ACC112 (cell line): ENCODE measurements around the gene PHEX.
"Not testable (repeated sequence)": the region's sequence is repeated elsewhere in the genome, so short reads cannot be mapped to it uniquely, and the experiment has no call there.

Experiments used
- H2AFZ ChIP-seq: fragments of 200-600 bp; sonication (generic); one replicate; pipeline ENCODE4 v1.6.0; 2017; ENCODE audit warnings: antibody characterized with exemption, low read length; ENCODE audit not compliant: unreplicated experiment
- H3K27ac ChIP-seq: fragments of 200-600 bp; sonication (generic); 2 replicates; pipeline ENCODE4 v1.5.1; 2014; ENCODE audit warnings: low read depth, mild to moderate bottlenecking, antibody characterized with exemption, low read length, moderate library complexity
- H3K27me3 ChIP-seq: fragments of 200-600 bp; sonication (generic); 2 replicates; pipeline ENCODE4 v1.6.1; 2014; ENCODE audit warnings: mild to moderate bottlenecking, antibody characterized with exemption, low read length, moderate library complexity, mixed read lengths; ENCODE audit not compliant: insufficient read depth
- H3K36me3 ChIP-seq: fragments of 200-600 bp; sonication (generic); 2 replicates; pipeline ENCODE4 v1.6.1; 2016; ENCODE audit warnings: mild to moderate bottlenecking, antibody characterized with exemption, low read length, moderate library complexity, mixed read lengths; ENCODE audit not compliant: insufficient read depth
- H3K4me1 ChIP-seq: fragments of 200-600 bp; sonication (generic); one replicate; pipeline ENCODE4 v1.6.1; 2016; ENCODE audit warnings: low read length, mixed read lengths; ENCODE audit not compliant: insufficient read depth, unreplicated experiment, control insufficient read depth
- H3K4me3 ChIP-seq: fragments of 200-600 bp; sonication (generic); 2 replicates; pipeline ENCODE4 v1.5.1; 2014; ENCODE audit warnings: mild to moderate bottlenecking, low read depth, low read length
- H3K79me2 ChIP-seq: fragments of 200-600 bp; sonication (generic); one replicate; pipeline ENCODE4 v1.6.0; 2016; ENCODE audit warnings: low read length; ENCODE audit not compliant: control insufficient read depth, unreplicated experiment, insufficient read depth

Gene PHEX

GRCh38 chrX:22289209-22289608, 257.1 kb downstream of the PHEX start:
- not testable (repeated sequence) for H3K27me3 ChIP-seq, H3K27ac ChIP-seq, H3K4me1 ChIP-seq, H2AFZ ChIP-seq, H3K36me3 ChIP-seq, H3K79me2 ChIP-seq, H3K4me3 ChIP-seq

- Histone ChIP-seq H3K79me2 (no peaks in the 10 kb centered on the region), H2AFZ (no peak overlapping the region), H3K27ac (no peak overlapping the region), H3K4me1 (peaks cover 14% of the 10 kb centered on the region), H3K27me3 (no peaks in the 10 kb centered on the region), H3K36me3 (no peaks in the 10 kb centered on the region), H3K4me3 (no peak overlapping the region)
Observed at GRCh38 chrX:22296871-22297270, 264.7 kb downstream of the PHEX start.

GRCh38 chrX:22300130-22300529, 268.0 kb downstream of the PHEX start:
- Histone ChIP-seq H3K4me1 (peaks cover 14% of the 10 kb centered on the region), H3K79me2 (no peaks in the 10 kb centered on the region), H3K27me3 (no peaks in the 10 kb centered on the region), H2AFZ (no peak overlapping the region), H3K36me3 (no peaks in the 10 kb centered on the region), H3K4me3 (no peak overlapping the region), H3K27ac (no peak overlapping the region)
